Stimulated activated CD4-positive, alpha-beta T cell treated with anti-CD3 and anti-CD28 coated beads, Interleukin-12 subunit alpha, Interleukin-12 subunit beta, amount 100 ng/mL, for 24 hours (primary cell): ENCODE measurements around the gene LRTM2.

Experiments used
- DNase-seq, 2 experiments: peaks; one replicate each; pipeline ENCODE4 v3.0.0-alpha.2; 2020; ENCODE audit warnings: low read depth in 2 of 2

LRTM2 gene

GRCh38 chr12:1842183-1842904 lies 22.0 kb downstream of the LRTM2 start:
- DNase-seq = no peak

- DNase-seq = no peak
Observed at GRCh38 chr12:1842905-1843640, 22.7 kb downstream of the LRTM2 start.

GRCh38 chr12:1843641-1844005 lies 23.3 kb downstream of the LRTM2 start:
- DNase-seq = no peak

- DNase-seq = no peak
Observed at GRCh38 chr12:1844223-1844622, 23.9 kb downstream of the LRTM2 start.

GRCh38 chr12:1844661-1845409 lies 24.5 kb downstream of the LRTM2 start:
- DNase-seq = no peak

GRCh38 chr12:1845427-1845826 lies 25.1 kb downstream of the LRTM2 start:
- no peak for DNase-seq

GRCh38 chr12:1845886-1846285 lies 25.5 kb downstream of the LRTM2 start:
- no peak for DNase-seq

GRCh38 chr12:1846421-1847405 lies 26.3 kb downstream of the LRTM2 start:
- DNase-seq = no peak

- no peak for DNase-seq
Observed at GRCh38 chr12:1847411-1847810, 27.0 kb downstream of the LRTM2 start.

GRCh38 chr12:1848146-1848545 lies 27.8 kb downstream of the LRTM2 start:
- no peak for DNase-seq

GRCh38 chr12:1848745-1849144 lies 28.4 kb downstream of the LRTM2 start:
- no peak for DNase-seq

GRCh38 chr12:1851151-1851701 lies 30.9 kb downstream of the LRTM2 start:
- DNase-seq = no peak

- DNase-seq = no peak
Observed at GRCh38 chr12:1852076-1852475, 31.7 kb downstream of the LRTM2 start.

GRCh38 chr12:1853716-1854115 lies 33.4 kb downstream of the LRTM2 start:
- DNase-seq = no peak

GRCh38 chr12:1855241-1855640 lies 34.9 kb downstream of the LRTM2 start:
- DNase-seq = no peak

GRCh38 chr12:1857086-1857485 lies 36.7 kb downstream of the LRTM2 start:
- no peak for DNase-seq

GRCh38 chr12:1857821-1858220 lies 37.5 kb downstream of the LRTM2 start:
- no peak for DNase-seq

GRCh38 chr12:1858456-1858855 lies 38.1 kb downstream of the LRTM2 start:
- no peak for DNase-seq

GRCh38 chr12:1859643-1860042 lies 39.3 kb downstream of the LRTM2 start:
- DNase-seq = no peak

GRCh38 chr12:1862973-1863372 lies 42.6 kb downstream of the LRTM2 start:
- no peak for DNase-seq

GRCh38 chr12:1863823-1864222 lies 43.5 kb downstream of the LRTM2 start:
- DNase-seq = no peak
